CD14-positive monocyte (primary cell): ENCODE measurements around the gene APLN. TPM values are rescaled to one million over a fixed set of nuclear protein-coding genes. Genes with fewer than 3 reads are reported as not detected.

Experiments
- DNase-seq, 3 donors: peaks; one replicate each; pipeline ENCODE4 v3.0.0-alpha.2; 2011 to 2022
- H2AFZ ChIP-seq: 2 replicates; pipeline ENCODE4 v1.6.0; 2012; ENCODE audit warnings: mild to moderate bottlenecking, low read depth, low read length, inconsistent platforms; ENCODE audit not compliant: insufficient read depth, poor library complexity, severe bottlenecking
- H3K27ac ChIP-seq, 2 donors: 1 replicate in 1 of 2; 2 replicates in 1 of 2; pipeline ENCODE4 v1.5.1; 2012 to 2013; ENCODE audit warnings: low read length in 2 of 2, control low read depth in 1 of 2, inconsistent platforms in 1 of 2, low read depth in 1 of 2, mild to moderate bottlenecking in 1 of 2
- H3K27me3 ChIP-seq, 2 donors: one replicate each; pipeline versions ENCODE4 v1.6.0 to v1.6.1; 2011 to 2013; ENCODE audit warnings: low read length in 2 of 2; ENCODE audit not compliant: control insufficient read depth in 2 of 2, insufficient read depth in 2 of 2
- H3K36me3 ChIP-seq, 2 donors: replicated peaks in 1 of 2; 1 replicate in 1 of 2; 2 replicates in 1 of 2; pipeline versions ENCODE4 v1.5.1 to v1.6.1; 2012 to 2013; ENCODE audit warnings: low read length in 2 of 2, control low read depth in 1 of 2, inconsistent platforms in 1 of 2, mild to moderate bottlenecking in 1 of 2; ENCODE audit not compliant: insufficient read depth in 2 of 2, control insufficient read depth in 1 of 2
- H3K4me1 ChIP-seq, 2 donors: 1 replicate in 1 of 2; 2 replicates in 1 of 2; pipeline versions ENCODE4 v1.5.1 to v1.6.1; 2012 to 2013; ENCODE audit warnings: low read length in 2 of 2, control low read depth in 1 of 2, inconsistent platforms in 1 of 2, mild to moderate bottlenecking in 1 of 2, moderate library complexity in 1 of 2; ENCODE audit not compliant: insufficient read depth in 2 of 2, control insufficient read depth in 1 of 2
- H3K4me2 ChIP-seq: replicated peaks from 2 replicates; pipeline ENCODE3; 2012; ENCODE audit warnings: low read length, moderate library complexity, mild to moderate bottlenecking; ENCODE audit not compliant: poor library complexity, severe bottlenecking; ENCODE audit errors: extremely low read depth
- H3K4me3 ChIP-seq, 3 experiments: fragments of 200-600 bp in 1 of 3; sonication (generic) in 1 of 3; replicated peaks in 1 of 3; 1 replicate in 2 of 3; 2 replicates in 1 of 3; pipeline ENCODE4 v1.5.1; 2011 to 2013; ENCODE audit warnings: low read length in 3 of 3, mild to moderate bottlenecking in 3 of 3, control low read depth in 2 of 3, low read depth in 2 of 3, inconsistent platforms in 1 of 3, moderate library complexity in 1 of 3
- H3K79me2 ChIP-seq: 2 replicates; pipeline ENCODE4 v1.6.0; 2012; ENCODE audit warnings: mild to moderate bottlenecking, control low read depth, inconsistent platforms, low read length, moderate library complexity; ENCODE audit not compliant: insufficient read depth
- H3K9ac ChIP-seq: 2 replicates; pipeline ENCODE4 v1.6.0; 2017; ENCODE audit warnings: low read length, mild to moderate bottlenecking; ENCODE audit not compliant: insufficient read depth, poor library complexity, severe bottlenecking
- H3K9me3 ChIP-seq, 2 donors: replicated peaks in 1 of 2; 1 replicate in 1 of 2; 2 replicates in 1 of 2; pipeline versions ENCODE4 v1.5.1 to v1.6.1; 2012 to 2013; ENCODE audit warnings: low read length in 2 of 2, control low read depth in 1 of 2; ENCODE audit not compliant: control insufficient read depth in 1 of 2, insufficient read depth in 1 of 2
- H4K20me1 ChIP-seq: 2 replicates; pipeline ENCODE4 v1.6.0; 2012; ENCODE audit warnings: mild to moderate bottlenecking, low read length, control low read depth, moderate library complexity; ENCODE audit not compliant: insufficient read depth
- H3K27ac Mint-ChIP-seq, 7 donors: one replicate each; pipeline ENCODE4 v1.8.0; 2020; ENCODE audit warnings: mild to moderate bottlenecking in 7 of 7, mixed read lengths in 7 of 7, moderate library complexity in 6 of 7, inconsistent platforms in 2 of 7
- H3K27me3 Mint-ChIP-seq, 3 donors: one replicate each; pipeline ENCODE4 v1.8.0; 2021 to 2022; ENCODE audit warnings: low read depth in 3 of 3, mild to moderate bottlenecking in 3 of 3, mixed read lengths in 3 of 3, moderate library complexity in 3 of 3, inconsistent platforms in 1 of 3
- H3K36me3 Mint-ChIP-seq, 2 donors: one replicate each; pipeline ENCODE4 v1.8.0; 2020; ENCODE audit warnings: mixed read lengths in 2 of 2, inconsistent platforms in 1 of 2, mild to moderate bottlenecking in 1 of 2
- H3K4me1 Mint-ChIP-seq: one replicate; pipeline ENCODE4 v1.8.0; 2020; ENCODE audit warnings: mild to moderate bottlenecking, mixed read lengths
- H3K4me3 Mint-ChIP-seq, 2 donors: one replicate each; pipeline ENCODE4 v1.8.0; 2020; ENCODE audit warnings: mild to moderate bottlenecking in 2 of 2, mixed read lengths in 2 of 2, moderate library complexity in 1 of 2
- H3K9me3 Mint-ChIP-seq, 7 donors: one replicate each; pipeline ENCODE4 v1.8.0; 2020 to 2022; ENCODE audit warnings: mixed read lengths in 7 of 7, mild to moderate bottlenecking in 6 of 7, moderate library complexity in 6 of 7, inconsistent platforms in 2 of 7
- CTCF ChIP-seq: fragments of 200-600 bp; IDR thresholded peaks from one replicate; pipeline ENCODE4 v1.8.0; 2022; ENCODE audit warnings: antibody characterized with exemption, mild to moderate bottlenecking
- WGBS: methylation state at CpG from one replicate; pipeline ENCODE4 v1.1.5; 2013; ENCODE audit warnings: missing lambda C conversion rate; ENCODE audit not compliant: insufficient coverage; 5-methylcytosine and 5-hydroxymethylcytosine counted together
- intact Hi-C, 2 donors: fragments of 100-400 bp; cut with micrococcal nuclease; formaldehyde crosslinking; loops; one replicate each; pipeline versions ENCODE4 v1.15.0 to v1.15.1; 2023
- polyA plus RNA-seq, 3 donors: library from polyadenylated mRNA; depleted of rRNA in 1 of 3; unstranded in 2 of 3; stranded (reverse) in 1 of 3; fragments of 300-500 nt in 2 of 3; fragments of >200 nt in 1 of 3; fragmentation: Illumina TruSeq in 2 of 3; gene quantifications; 1 replicate in 2 of 3; 2 replicates in 1 of 3; pipeline ENCODE4 v1.2.3, GENCODE V29; 2012 to 2021

The APLN gene
- polyA plus RNA-seq, 3 donors: 0.03 TPM; not detected in 2

GRCh38 chrX:129608496-129608895, 46.3 kb downstream of the APLN start:
- Mint-ChIP-seq H3K4me3 (no peak overlapping the region), H3K9me3 (peaks cover 0 to 4% (median 0%) of the 10 kb centered on the region in 7 donors), H3K36me3 (no peaks in the 10 kb centered on the region), H3K27me3 (peaks cover 0 to 8% (median 0%) of the 10 kb centered on the region in 3 donors), H3K4me1 (peaks cover 16% of the 10 kb centered on the region), H3K27ac (no peak overlapping the region)
- Histone ChIP-seq H3K4me2 (no peak overlapping the region), H3K27ac (no peak overlapping the region), H3K27me3 (no peaks in the 10 kb centered on the region), H3K79me2 (no peaks in the 10 kb centered on the region), H3K9ac (no peak overlapping the region), H2AFZ (no peak overlapping the region), H3K4me1 (peaks cover 12 to 19% of the 10 kb centered on the region in 2 donors), H3K9me3 (no peaks in the 10 kb centered on the region), H3K4me3 (no peak overlapping the region), H3K36me3 (no peaks in the 10 kb centered on the region), H4K20me1 (no peaks in the 10 kb centered on the region)
- intact Hi-C loops: loop anchor here (5.0 to 10.0 kb wide), 5 partner anchors 129 to 456 kb away; partner anchors contain the start of genes UTP14A (in 1 of the 2) and XPNPEP2 (in 1 of the 2)
- DNase-seq: no peak
- 95% methylated on average over 3 of the region's 3 CpGs for WGBS
- TF ChIP-seq CTCF: no peak

DNA sequence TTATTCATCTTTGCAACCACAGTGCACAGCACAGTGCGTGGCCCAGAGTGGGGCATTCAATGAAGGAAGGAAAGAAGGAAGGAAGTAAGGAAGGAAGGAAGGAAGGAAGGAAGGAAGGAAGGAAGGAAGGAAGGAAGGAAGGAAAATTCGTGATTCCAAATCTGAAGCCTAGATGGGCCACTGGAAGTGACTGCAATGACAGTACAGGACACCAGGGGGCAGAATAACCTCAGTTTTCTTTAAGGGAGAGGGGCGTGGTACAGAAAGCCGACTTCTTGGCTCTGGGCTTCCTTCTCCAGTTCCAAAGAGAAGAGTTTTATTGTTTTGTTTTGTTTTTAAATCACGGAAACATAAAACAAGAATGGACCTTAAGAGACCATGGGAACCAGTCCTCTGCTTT, 47.8 kb downstream of the APLN start:
- intact Hi-C loops: loop anchor here (5.0 to 10.0 kb wide), 5 partner anchors 130 to 458 kb away; partner anchors contain the start of genes UTP14A (in 1 of the 2) and XPNPEP2 (in 1 of the 2)
- H3K36me3 Mint-ChIP-seq: no peaks in the 10 kb centered on the region
- Histone ChIP-seq H3K9me3 (no peaks in the 10 kb centered on the region), H3K4me3 (no peak overlapping the region), H2AFZ (no peak overlapping the region), H3K27me3 (no peaks in the 10 kb centered on the region), H3K4me1 (peaks cover 12 to 19% of the 10 kb centered on the region in 2 donors), H4K20me1 (no peaks in the 10 kb centered on the region), H3K27ac (no peak overlapping the region), H3K4me2 (no peak overlapping the region), H3K79me2 (no peaks in the 10 kb centered on the region), H3K36me3 (no peaks in the 10 kb centered on the region), H3K9ac (no peak overlapping the region)
- H3K4me3 Mint-ChIP-seq: no peak overlapping the region
- WGBS: no CpG with 5 or more reads among the region's 5 CpGs
- TF ChIP-seq CTCF: peak; percentile 60
- H3K27ac Mint-ChIP-seq: no peak overlapping the region
- H3K4me1 Mint-ChIP-seq: peaks cover 16% of the 10 kb centered on the region
- peaks cover 0 to 4% (median 0%) of the 10 kb centered on the region in 7 donors for H3K9me3 Mint-ChIP-seq
- H3K27me3 Mint-ChIP-seq: peaks cover 0 to 8% (median 0%) of the 10 kb centered on the region in 3 donors
- peak; percentile 35 to 61 (median 51) for DNase-seq
